SU-DHL-6 (cell line): ENCODE measurements around the gene DENND1C.

Experiments
- H2AFZ ChIP-seq: fragments of 200-600 bp; sonication (generic); 2 replicates; pipeline ENCODE4 v1.6.1; 2014; ENCODE audit warnings: low read depth, mild to moderate bottlenecking, moderate library complexity, mixed read lengths, antibody characterized with exemption, low read length; ENCODE audit not compliant: severe bottlenecking
- H3F3A ChIP-seq: fragments of 200-600 bp; shearing (Covaris generic); 2 replicates; pipeline ENCODE4 v1.6.0; 2016; ENCODE audit warnings: antibody characterized with exemption, mild to moderate bottlenecking; ENCODE audit not compliant: insufficient read depth
- H3K27ac ChIP-seq: fragments of 200-600 bp; sonication (generic); 2 replicates; pipeline ENCODE4 v1.5.1; 2016; ENCODE audit warnings: low read depth, mild to moderate bottlenecking, low read length, moderate library complexity, mixed read lengths
- H3K27me3 ChIP-seq: fragments of 200-600 bp; sonication (generic), shearing (Covaris generic); 2 replicates; pipeline ENCODE4 v1.6.0; 2014; ENCODE audit warnings: mild to moderate bottlenecking, low read length
- H3K36me3 ChIP-seq: fragments of 200-600 bp; sonication (generic); 2 replicates; pipeline ENCODE4 v1.6.1; 2014; ENCODE audit warnings: mild to moderate bottlenecking, low read length, mixed read lengths
- H3K4me2 ChIP-seq: fragments of 300-600, 200-600 bp; shearing (Covaris generic), sonication (generic); 2 replicates; pipeline ENCODE4 v1.6.0; 2014; ENCODE audit warnings: low read length, low read depth, mild to moderate bottlenecking; ENCODE audit not compliant: poor library complexity, severe bottlenecking
- H3K4me3 ChIP-seq: fragments of 200-600 bp; sonication (generic); 2 replicates; pipeline ENCODE4 v1.5.1; 2014; ENCODE audit warnings: antibody characterized with exemption, low read length, mild to moderate bottlenecking, mixed read lengths; ENCODE audit not compliant: insufficient read depth, poor library complexity, severe bottlenecking
- H3K79me2 ChIP-seq: fragments of 200-600 bp; sonication (generic); 2 replicates; pipeline ENCODE4 v1.6.1; 2014; ENCODE audit warnings: mild to moderate bottlenecking, low read length, moderate library complexity; ENCODE audit not compliant: insufficient read depth
- H3K9ac ChIP-seq: fragments of 200-600 bp; sonication (generic); 2 replicates; pipeline ENCODE4 v1.7.0; 2014; ENCODE audit warnings: mild to moderate bottlenecking, low read length
- H3K9me2 ChIP-seq: fragments of 200-600 bp; sonication (generic); replicated peaks from 2 replicates; pipeline ENCODE4 v1.6.1; 2014; ENCODE audit warnings: low read length; ENCODE audit not compliant: insufficient read depth
- H3K9me3 ChIP-seq: fragments of 200-600 bp; sonication (generic); 2 replicates; pipeline ENCODE4 v1.6.1; 2014; ENCODE audit warnings: low read length, mixed read lengths; ENCODE audit not compliant: insufficient read depth
- H4K20me1 ChIP-seq: fragments of 200-600 bp; sonication (generic); 2 replicates; pipeline ENCODE4 v1.6.1; 2014; ENCODE audit warnings: low read depth, mild to moderate bottlenecking, antibody characterized with exemption, low read length, moderate library complexity, mixed read lengths
- EZH2phosphoT487 ChIP-seq: fragments of 200-600 bp; sonication (generic), shearing (Covaris generic); conservative IDR thresholded peaks from 2 replicates; pipeline ENCODE4 v1.6.1; 2018; ENCODE audit warnings: mild to moderate bottlenecking, antibody characterized with exemption, low read length, moderate library complexity, mixed read lengths
- TF ChIP-seq, protein P1 (sequence below): fragments of 200-600 bp; sonication (generic); IDR thresholded peaks from one replicate; pipeline ENCODE4 v1.5.1; 2017; ENCODE audit warnings: antibody characterized with exemption, mild to moderate bottlenecking, low read length, moderate library complexity; ENCODE audit not compliant: insufficient read depth, poor library complexity, severe bottlenecking

Gene DENND1C

GRCh38 chr19:6529351-6529750 lies 47.8 kb upstream of the DENND1C start:
- Histone ChIP-seq H3K79me2 (peaks cover 13% of the 10 kb centered on the region), H3K9me3 (no peaks in the 10 kb centered on the region), H3K27ac (peak overlapping the region; percentile 92), H3K4me2 (peak overlapping the region; percentile 79), H2AFZ (peak overlapping the region; percentile 20), H3K4me3 (no peak overlapping the region), H3K9me2 (no peaks in the 10 kb centered on the region), H3K9ac (peak overlapping the region; percentile 60), H4K20me1 (no peaks in the 10 kb centered on the region), H3K27me3 (no peaks in the 10 kb centered on the region), H3F3A (peaks cover 27% of the 10 kb centered on the region), H3K36me3 (no peaks in the 10 kb centered on the region)
- TF ChIP-seq, protein P1, sequence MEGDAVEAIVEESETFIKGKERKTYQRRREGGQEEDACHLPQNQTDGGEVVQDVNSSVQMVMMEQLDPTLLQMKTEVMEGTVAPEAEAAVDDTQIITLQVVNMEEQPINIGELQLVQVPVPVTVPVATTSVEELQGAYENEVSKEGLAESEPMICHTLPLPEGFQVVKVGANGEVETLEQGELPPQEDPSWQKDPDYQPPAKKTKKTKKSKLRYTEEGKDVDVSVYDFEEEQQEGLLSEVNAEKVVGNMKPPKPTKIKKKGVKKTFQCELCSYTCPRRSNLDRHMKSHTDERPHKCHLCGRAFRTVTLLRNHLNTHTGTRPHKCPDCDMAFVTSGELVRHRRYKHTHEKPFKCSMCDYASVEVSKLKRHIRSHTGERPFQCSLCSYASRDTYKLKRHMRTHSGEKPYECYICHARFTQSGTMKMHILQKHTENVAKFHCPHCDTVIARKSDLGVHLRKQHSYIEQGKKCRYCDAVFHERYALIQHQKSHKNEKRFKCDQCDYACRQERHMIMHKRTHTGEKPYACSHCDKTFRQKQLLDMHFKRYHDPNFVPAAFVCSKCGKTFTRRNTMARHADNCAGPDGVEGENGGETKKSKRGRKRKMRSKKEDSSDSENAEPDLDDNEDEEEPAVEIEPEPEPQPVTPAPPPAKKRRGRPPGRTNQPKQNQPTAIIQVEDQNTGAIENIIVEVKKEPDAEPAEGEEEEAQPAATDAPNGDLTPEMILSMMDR, result no peak
- no peak for TF ChIP-seq EZH2phosphoT487

DNA sequence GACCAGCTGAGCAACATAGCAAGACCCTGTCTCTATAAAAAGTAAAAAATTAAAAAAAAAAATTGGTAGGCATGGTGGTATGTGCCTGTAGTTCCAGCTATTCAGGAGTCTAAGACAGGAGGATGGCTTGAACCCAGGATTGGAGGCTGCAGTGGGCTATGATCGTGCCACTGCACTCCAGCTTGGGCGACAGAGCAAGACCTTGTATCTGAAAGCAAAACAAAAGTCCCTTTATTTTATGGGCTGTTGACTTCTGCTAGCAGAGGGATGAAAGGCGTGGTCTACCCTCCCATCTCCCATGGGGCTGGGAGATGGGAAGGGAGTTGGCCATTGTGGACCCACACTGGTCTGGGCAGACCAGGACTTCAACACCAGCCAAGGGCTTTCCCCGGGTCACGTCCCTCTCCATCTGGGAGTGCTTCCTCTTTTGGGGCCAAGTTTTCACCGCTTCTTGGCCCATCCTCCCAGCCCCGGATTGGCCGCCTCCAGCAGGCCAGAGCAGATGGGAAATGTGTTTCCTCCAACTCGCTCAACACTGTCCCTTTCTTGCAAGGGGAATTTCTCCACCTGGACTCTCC lies 47.0 kb upstream of the DENND1C start:
- peak overlapping the region; percentile 20 for H2AFZ ChIP-seq
- H3F3A ChIP-seq, result peaks cover 32% of the 10 kb centered on the region
- peak overlapping the region; percentile 79 for H3K4me2 ChIP-seq
- H3K79me2 ChIP-seq, result peaks cover 13% of the 10 kb centered on the region
- peak overlapping the region; percentile 26 for H3K4me3 ChIP-seq
- TF ChIP-seq, protein P1, result no peak
- peak overlapping the region; percentile 92 for H3K27ac ChIP-seq
- peak overlapping the region; percentile 60 for H3K9ac ChIP-seq
- H3K9me3 ChIP-seq, result no peaks in the 10 kb centered on the region
- no peaks in the 10 kb centered on the region for H3K27me3 ChIP-seq
- no peaks in the 10 kb centered on the region for H3K9me2 ChIP-seq
- no peaks in the 10 kb centered on the region for H4K20me1 ChIP-seq
- H3K36me3 ChIP-seq, result no peaks in the 10 kb centered on the region

GRCh38 chr19:6527893-6528543 lies 46.4 kb upstream of the DENND1C start:
- peak overlapping the region; percentile 60 for H3K9ac ChIP-seq
- H3K27me3 ChIP-seq, result no peaks in the 10 kb centered on the region
- H3K36me3 ChIP-seq, result no peaks in the 10 kb centered on the region
- peaks cover 38% of the 10 kb centered on the region for H3F3A ChIP-seq
- peak overlapping the region; percentile 92 for H3K27ac ChIP-seq
- H3K79me2 ChIP-seq, result peaks cover 13% of the 10 kb centered on the region
- no peaks in the 10 kb centered on the region for H3K9me3 ChIP-seq
- H3K4me3 ChIP-seq, result peak overlapping the region; percentile 44
- H3K9me2 ChIP-seq, result no peaks in the 10 kb centered on the region
- H2AFZ ChIP-seq, result peak overlapping the region; percentile 97
- peak overlapping the region; percentile 79 for H3K4me2 ChIP-seq
- no peak for TF ChIP-seq EZH2phosphoT487
- TF ChIP-seq, protein P1, result no peak
- no peaks in the 10 kb centered on the region for H4K20me1 ChIP-seq
